ENCODE data around the gene TRAF2. TPM values are rescaled to one million over a fixed set of nuclear protein-coding genes. Genes with fewer than 3 reads are reported as not detected.
"Not testable (repeated sequence)": the region's sequence is repeated elsewhere in the genome, so short reads cannot be mapped to it uniquely, and the experiment has no call there.

The TRAF2 gene
- total RNA-seq, 8 experiments from 2014 or later, result 6.8 to 18.4 (median 10.0) TPM

GRCh38 chr9:136843159-136843800 is 43.0 kb upstream of the TRAF2 start:
- peaks cover 49 to 59% of the 10 kb centered on the region in 2 donors for H3K4me1 ChIP-seq (replicated peaks in 1 of 2)
- peak overlapping the region; percentile 4 to 72 (median 44) for H3K4me3 ChIP-seq
- ATAC-seq (replicated peaks in 6 of 8), result peak in 2 of 8 experiments; percentile 1 to 2
- WGBS, 10 experiments, result no CpG with 5 or more reads among the region's 21 CpGs
- H3K27ac ChIP-seq, result peak overlapping the region; percentile 19 to 79
- in situ Hi-C loops (cut with MboI; ENCODE audit: low pct_unique_long_range_greater_than_20kb in 2 of 9, low sequenced_read_pairs in 9 of 9, unreplicated experiment in 9 of 9), result not testable (repeated sequence)

- Histone ChIP-seq H3K4me3 (peak overlapping the region; percentile 1 to 72 (median 44)), H3K27ac (peak overlapping the region in 1 of 2 donors; percentile 79), H3K4me1 (replicated peaks in 1 of 2) (peaks cover 49 to 59% of the 10 kb centered on the region in 2 donors)
- ATAC-seq (replicated peaks in 6 of 8), result peak in 5 of 8 experiments; percentile 0 to 5 (median 4)
- WGBS, 10 experiments, result 0 to 8% methylated on average over 3 to 5 of the region's 99 CpGs; no CpG with 5 or more reads in 8 of the 10 experiments
- in situ Hi-C loops (cut with MboI; ENCODE audit: low pct_unique_long_range_greater_than_20kb in 2 of 9, low sequenced_read_pairs in 9 of 9, unreplicated experiment in 9 of 9), result not testable (repeated sequence)
These were observed 42.2 kb upstream of the TRAF2 start for GRCh38 chr9:136843801-136844740.

- WGBS, 10 experiments, result no CpG with 5 or more reads among the region's 88 CpGs
- Histone ChIP-seq H3K4me1 (replicated peaks in 1 of 2) (peaks cover 43 to 51% of the 10 kb centered on the region in 2 donors), H3K27ac (no peak overlapping the region), H3K4me3 (peak overlapping the region in 3 of 5 donors; percentile 5 to 72 (median 44))
- in situ Hi-C loops (cut with MboI; ENCODE audit: low pct_unique_long_range_greater_than_20kb in 2 of 9, low sequenced_read_pairs in 9 of 9, unreplicated experiment in 9 of 9), result no loop called here
- ATAC-seq (replicated peaks in 6 of 8), result no peak
These were observed 41.4 kb upstream of the TRAF2 start for GRCh38 chr9:136844761-136845464.

GRCh38 chr9:136845465-136846260 is 40.7 kb upstream of the TRAF2 start:
- Histone ChIP-seq H3K4me1 (replicated peaks in 1 of 2) (peaks cover 42 to 50% of the 10 kb centered on the region in 2 donors), H3K27ac (no peak overlapping the region), H3K4me3 (peak overlapping the region in 4 of 5 donors; percentile 55 to 94 (median 74))
- in situ Hi-C loops (cut with MboI; ENCODE audit: low pct_unique_long_range_greater_than_20kb in 2 of 9, low sequenced_read_pairs in 9 of 9, unreplicated experiment in 9 of 9), result no loop called here
- ATAC-seq (replicated peaks in 6 of 8), result no peak
- 65 to 100% methylated on average over 5 to 16 of the region's 102 CpGs; no CpG with 5 or more reads in 8 of the 10 experiments for WGBS, 10 experiments

- Histone ChIP-seq H3K27ac (peak overlapping the region; percentile 94 to 95), H3K4me3 (peak overlapping the region in 4 of 5 donors; percentile 55 to 94 (median 74)), H3K4me1 (replicated peaks in 1 of 2) (peaks cover 37 to 47% of the 10 kb centered on the region in 2 donors)
- no peak for ATAC-seq (replicated peaks in 6 of 8)
- 0 to 84% (median 10%) methylated on average over 1 to 7 of the region's 98 CpGs; no CpG with 5 or more reads in 5 of the 10 experiments for WGBS, 10 experiments
- in situ Hi-C loops (cut with MboI; ENCODE audit: low pct_unique_long_range_greater_than_20kb in 2 of 9, low sequenced_read_pairs in 9 of 9, unreplicated experiment in 9 of 9), result no loop called here
These were observed 39.8 kb upstream of the TRAF2 start for GRCh38 chr9:136846376-136847087.

GRCh38 chr9:136847088-136847825 is 39.1 kb upstream of the TRAF2 start:
- Histone ChIP-seq H3K27ac (peak overlapping the region; percentile 94 to 95), H3K4me3 (peak overlapping the region; percentile 55 to 94 (median 72)), H3K4me1 (replicated peaks in 1 of 2) (peaks cover 31 to 40% of the 10 kb centered on the region in 2 donors)
- 0% methylated on average over 1 of the region's 75 CpGs; no CpG with 5 or more reads in 9 of the 10 experiments for WGBS, 10 experiments
- in situ Hi-C loops (cut with MboI; ENCODE audit: low pct_unique_long_range_greater_than_20kb in 2 of 9, low sequenced_read_pairs in 9 of 9, unreplicated experiment in 9 of 9), result no loop called here
- peak; percentile 0 to 42 (median 10) for ATAC-seq (replicated peaks in 6 of 8)

GRCh38 chr9:136847826-136848392 is 38.4 kb upstream of the TRAF2 start:
- WGBS, 10 experiments, result 0 to 10% (median 0%) methylated on average over 1 to 8 of the region's 48 CpGs; no CpG with 5 or more reads in 4 of the 10 experiments
- Histone ChIP-seq H3K27ac (peak overlapping the region; percentile 94 to 95), H3K4me3 (peak overlapping the region; percentile 55 to 94 (median 72)), H3K4me1 (replicated peaks in 1 of 2) (peaks cover 31 to 40% of the 10 kb centered on the region in 2 donors)
- peak; percentile 15 to 41 (median 20) for ATAC-seq (replicated peaks in 6 of 8)
- in situ Hi-C loops (cut with MboI; ENCODE audit: low pct_unique_long_range_greater_than_20kb in 2 of 9, low sequenced_read_pairs in 9 of 9, unreplicated experiment in 9 of 9), result no loop called here

- WGBS, 10 experiments, result 0% methylated on average over 6 of the region's 53 CpGs; no CpG with 5 or more reads in 9 of the 10 experiments
- peak; percentile 1 to 24 (median 6) for ATAC-seq (replicated peaks in 6 of 8)
These were observed 37.8 kb upstream of the TRAF2 start for GRCh38 chr9:136848393-136849037.

GRCh38 chr9:136849038-136849959 is 37.0 kb upstream of the TRAF2 start, which contains the start of gene PHPT1:
Gene PHPT1 (plus strand): TSS chr9:136849409. CDS start chr9:136849431, 22 bp downstream.
- peak within 1 kb of the TSS; percentile 94 to 95 for H3K27ac ChIP-seq
- H3K4me1 ChIP-seq (replicated peaks in 1 of 2), result peaks cover 17 to 26% of the 10 kb centered on the region in 2 donors
- peak within 1 kb of the TSS; percentile 55 to 94 (median 72) for H3K4me3 ChIP-seq
- in situ Hi-C loops (cut with MboI; ENCODE audit: low pct_unique_long_range_greater_than_20kb in 2 of 9, low sequenced_read_pairs in 9 of 9, unreplicated experiment in 9 of 9), result no loop called here
- ATAC-seq (replicated peaks in 6 of 8), result peak; percentile 67 to 81 (median 76)
- WGBS, 10 experiments, result 0% methylated on average over 2 to 20 of the region's 77 CpGs; no CpG with 5 or more reads in 7 of the 10 experiments

More at GRCh38 chr9:136848393-136849037, 37.8 kb upstream of the TRAF2 start:
- peaks cover 25 to 34% of the 10 kb centered on the region in 2 donors for H3K4me1 ChIP-seq (replicated peaks in 1 of 2)
- peak overlapping the region; percentile 94 to 95 for H3K27ac ChIP-seq
- in situ Hi-C loops (cut with MboI; ENCODE audit: low pct_unique_long_range_greater_than_20kb in 2 of 9, low sequenced_read_pairs in 9 of 9, unreplicated experiment in 9 of 9), result no loop called here
- peak overlapping the region; percentile 55 to 94 (median 72) for H3K4me3 ChIP-seq
